Right lobe of liver (tissue), 6 donors: ENCODE measurements around the gene EEFSEC. TPM values are rescaled to one million over a fixed set of nuclear protein-coding genes. Genes with fewer than 3 reads are reported as not detected.

Source experiments
- ATAC-seq, 4 donors: fragments of 200-7000 bp; cut with Tn5 transposase; one replicate each; pipeline ENCODE4 v1.9.1; 2020; ENCODE audit warnings: mild to moderate bottlenecking in 4 of 4, moderate library complexity in 4 of 4
- DNase-seq, 3 donors: peaks; one replicate each; pipeline ENCODE4 v3.0.0-alpha.2; 2020
- H3K27ac ChIP-seq, 3 donors: fragments of 200-600 bp; one replicate each; pipeline ENCODE4 v1.8.0; 2022
- H3K27me3 ChIP-seq, 2 donors: fragments of 200-600 bp; one replicate each; pipeline ENCODE4 v1.8.0; 2022
- H3K36me3 ChIP-seq, 4 donors: fragments of 200-600 bp; sonication (generic) in 1 of 4; one replicate each; pipeline versions ENCODE4 v1.5.1 to v1.8.0; 2017 to 2022; ENCODE audit warnings: control low read depth in 1 of 4
- H3K4me1 ChIP-seq, 4 donors: fragments of 200-600 bp; sonication (generic) in 1 of 4; one replicate each; pipeline versions ENCODE4 v1.5.1 to v1.8.0; 2017 to 2022; ENCODE audit warnings: control low read depth in 1 of 4
- H3K4me3 ChIP-seq, 3 donors: fragments of 200-600 bp; one replicate each; pipeline ENCODE4 v1.8.0; 2022
- H3K9me3 ChIP-seq, 4 donors: fragments of 200-600 bp; sonication (generic) in 1 of 4; one replicate each; pipeline versions ENCODE4 v1.5.1 to v1.8.0; 2017 to 2022; ENCODE audit warnings: control low read depth in 1 of 4
- CTCF ChIP-seq, 4 donors: fragments of 200-600 bp in 3 of 4; fragments of 450-650 bp in 1 of 4; IDR thresholded peaks; one replicate each; pipeline versions ENCODE4 v1.5.1 to v1.8.0; 2016 to 2022; ENCODE audit warnings: antibody characterized with exemption in 4 of 4, mild to moderate bottlenecking in 2 of 4
- POLR2A ChIP-seq: fragments of 450-650 bp; IDR thresholded peaks from one replicate; pipeline ENCODE4 v1.6.1; 2017; ENCODE audit warnings: antibody characterized with exemption, mild to moderate bottlenecking
- WGBS: methylation state at CpG from one replicate; pipeline ENCODE4 v1.1.6; 2018; ENCODE audit warnings: low coverage, low lambda C conversion rate; ENCODE audit not compliant: insufficient coverage; ENCODE audit errors: missing lambda C conversion rate; 5-methylcytosine and 5-hydroxymethylcytosine counted together
- intact Hi-C, 2 donors: fragments of 100-400 bp; cut with DNase I; formaldehyde crosslinking; loops; one replicate each; pipeline versions ENCODE4 v1.11.2 to v1.14.1; 2022
- total RNA-seq, 6 experiments: library from RNA; depleted of rRNA in 2 of 6; stranded (reverse); fragments of >200 nt in 2 of 6; fragmentation: NEBNext Ultra II Directional in 3 of 6; extraction: Animal tissue kit (Norgen Biotek cat#: 25700) in 3 of 6; gene quantifications; one replicate each; pipeline versions ENCODE4 v1.1.0 to v1.2.4, GENCODE V29; 2016 to 2023
- donor health status: DM: no; HTN: yes; CAD: no.
- donor health status: DM: no; HTN: no; CAD: no.
- donor health status: DM: no; HTN: no; CAD: no.
- donor health status: DM: no; HTN: yes; CAD: no.
- donor health status: DM: no; HTN: yes; CAD: no.

EEFSEC gene
- total RNA-seq, 6 experiments from 2014 or later = 10.1 to 24.0 (median 13.4) TPM

DNA sequence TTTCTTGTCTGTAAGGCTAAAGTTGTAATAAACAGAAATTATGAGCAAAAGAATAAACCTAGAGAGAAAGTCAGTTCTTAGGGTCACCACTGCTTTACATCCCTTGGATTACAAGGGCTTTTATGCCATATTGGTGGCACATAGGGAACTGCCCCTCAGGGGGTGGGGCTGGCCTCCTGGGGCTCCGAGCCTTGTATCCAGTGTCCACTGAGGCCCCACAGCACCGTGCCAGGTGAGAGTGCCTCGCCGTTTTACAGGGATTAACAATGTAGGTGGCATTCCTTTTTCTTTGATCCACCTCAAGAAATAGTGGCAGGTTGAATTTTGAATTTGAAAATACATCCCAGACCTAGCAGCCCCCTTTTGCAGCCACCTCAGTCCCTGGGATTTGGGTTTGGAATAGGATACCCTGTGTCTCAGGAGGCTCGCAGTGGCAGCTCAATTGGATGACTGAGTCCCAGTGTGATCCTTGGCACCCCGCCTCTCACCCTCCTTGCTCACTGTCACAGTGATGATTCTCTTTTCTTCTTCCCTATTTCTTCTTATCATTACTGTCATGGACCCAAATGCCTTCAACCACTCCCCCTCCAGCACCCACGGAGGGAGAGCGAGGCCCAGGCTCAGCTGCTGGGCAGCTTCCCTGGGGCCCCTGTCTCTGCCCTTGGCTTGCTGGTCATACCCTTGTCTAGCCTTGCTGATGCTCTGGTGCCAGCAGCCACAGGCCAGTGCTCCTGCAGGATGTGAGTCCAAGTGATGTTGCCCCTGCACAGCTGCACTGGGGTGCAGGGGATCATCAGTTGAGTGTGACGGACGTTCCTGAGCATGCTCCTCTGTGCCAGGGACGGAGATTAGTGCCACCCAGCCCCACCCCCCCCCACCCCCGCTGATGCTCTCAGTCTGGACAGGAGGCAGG, 175.5 kb downstream of the EEFSEC start:
- DNase-seq = peak in 2 of 3 donors; percentile 31

GRCh38 chr3:128329491-128330213, 176.4 kb downstream of the EEFSEC start:
- DNase-seq (peak in 2 of 3 donors; percentile 39 to 42), ATAC-seq (no peak)
- intact Hi-C loops = no loop called here
- TF ChIP-seq POLR2A (no peak), CTCF (IDR thresholded peaks at IDR 0.05) (no peak)
- no peaks in the 10 kb centered on the region for H3K36me3 ChIP-seq
- H3K4me1 ChIP-seq = peaks cover 0 to 3% (median 1%) of the 10 kb centered on the region in 4 donors
- H3K27me3 ChIP-seq = no peaks in the 10 kb centered on the region
- 100% methylated on average over 2 of the region's 6 CpGs for WGBS
- no peak overlapping the region for H3K27ac ChIP-seq
- no peaks in the 10 kb centered on the region for H3K9me3 ChIP-seq
- no peak overlapping the region for H3K4me3 ChIP-seq

More for the DNA sequence above, 175.5 kb downstream of the EEFSEC start:
- no peak overlapping the region for H3K27ac ChIP-seq
- peaks cover 0 to 12% (median 6%) of the 10 kb centered on the region in 4 donors for H3K4me1 ChIP-seq
- no peak overlapping the region for H3K4me3 ChIP-seq
- TF ChIP-seq CTCF (IDR thresholded peaks at IDR 0.05) (no peak), POLR2A (no peak)
- no peaks in the 10 kb centered on the region for H3K36me3 ChIP-seq
- H3K9me3 ChIP-seq = no peaks in the 10 kb centered on the region
- intact Hi-C loops = no loop called here
- 93% methylated on average over 5 of the region's 12 CpGs for WGBS
- no peaks in the 10 kb centered on the region for H3K27me3 ChIP-seq
- no peak for ATAC-seq

DNA sequence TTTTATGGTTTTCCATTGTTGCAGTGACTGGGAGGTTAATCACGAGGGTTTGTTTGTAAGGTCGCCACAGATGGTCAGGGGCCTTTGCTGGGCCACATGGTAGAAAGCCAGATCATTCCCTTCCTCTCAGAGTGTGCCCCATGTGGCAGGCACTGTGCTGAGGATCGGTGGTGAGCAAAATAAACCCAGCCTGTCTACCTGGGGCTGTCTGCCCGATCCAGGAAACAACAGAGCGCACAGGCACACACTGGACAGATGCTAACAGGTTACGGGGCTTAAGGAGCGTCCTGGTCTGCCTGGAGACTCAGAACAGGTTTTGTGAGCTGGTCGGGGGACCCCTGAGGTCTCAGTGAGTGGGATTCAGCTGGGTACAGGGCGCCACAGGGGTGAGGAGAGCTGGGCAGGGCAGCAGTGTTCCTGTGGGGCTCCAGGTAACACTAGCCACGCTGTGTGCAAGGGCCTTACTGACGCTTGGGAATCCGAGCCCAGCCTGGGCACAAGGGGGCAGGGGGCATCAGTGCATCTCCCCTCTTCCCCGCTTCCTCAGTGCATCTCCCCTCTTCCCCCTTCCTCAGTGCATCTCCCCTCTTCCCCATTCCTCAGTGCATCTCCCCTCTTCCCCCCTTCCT, 177.0 kb downstream of the EEFSEC start:
- ATAC-seq (no peak), DNase-seq (peak in 1 of 3 donors; percentile 33)
- H3K9me3 ChIP-seq = no peaks in the 10 kb centered on the region
- WGBS = 93% methylated on average over 5 of the region's 13 CpGs
- TF ChIP-seq CTCF (IDR thresholded peaks at IDR 0.05) = no peak
- no peaks in the 10 kb centered on the region for H3K4me1 ChIP-seq
- H3K4me3 ChIP-seq = no peak overlapping the region
- H3K27me3 ChIP-seq = no peaks in the 10 kb centered on the region
- H3K27ac ChIP-seq = no peak overlapping the region
- no peaks in the 10 kb centered on the region for H3K36me3 ChIP-seq
- intact Hi-C loops = no loop called here

GRCh38 chr3:128334086-128334645, 180.9 kb downstream of the EEFSEC start:
- DNase-seq = no peak
- H3K36me3 ChIP-seq = peaks cover 0 to 3% (median 2%) of the 10 kb centered on the region in 4 donors
- H3K27me3 ChIP-seq = no peaks in the 10 kb centered on the region
- WGBS = 100% methylated on average over 4 of the region's 8 CpGs
- TF ChIP-seq POLR2A (no peak), CTCF (IDR thresholded peaks at IDR 0.05) (no peak)
- no peaks in the 10 kb centered on the region for H3K9me3 ChIP-seq
- no peak overlapping the region for H3K27ac ChIP-seq
- H3K4me3 ChIP-seq = no peak overlapping the region
- no peaks in the 10 kb centered on the region for H3K4me1 ChIP-seq
- ATAC-seq = no peak
- intact Hi-C loops = no loop called here
